HG03108 (cell line): ENCODE measurements around the gene ABHD12.
"Not testable (repeated sequence)": the region's sequence is repeated elsewhere in the genome, so short reads cannot be mapped to it uniquely, and the experiment has no call there.

ENCODE experiments used
- ATAC-seq: cut with Tn5 transposase; IDR thresholded peaks from one replicate; pipeline ENCODE4 v1.9.1; 2021; ENCODE audit warnings: moderate library complexity; ENCODE audit not compliant: unreplicated experiment

The ABHD12 gene

DNA sequence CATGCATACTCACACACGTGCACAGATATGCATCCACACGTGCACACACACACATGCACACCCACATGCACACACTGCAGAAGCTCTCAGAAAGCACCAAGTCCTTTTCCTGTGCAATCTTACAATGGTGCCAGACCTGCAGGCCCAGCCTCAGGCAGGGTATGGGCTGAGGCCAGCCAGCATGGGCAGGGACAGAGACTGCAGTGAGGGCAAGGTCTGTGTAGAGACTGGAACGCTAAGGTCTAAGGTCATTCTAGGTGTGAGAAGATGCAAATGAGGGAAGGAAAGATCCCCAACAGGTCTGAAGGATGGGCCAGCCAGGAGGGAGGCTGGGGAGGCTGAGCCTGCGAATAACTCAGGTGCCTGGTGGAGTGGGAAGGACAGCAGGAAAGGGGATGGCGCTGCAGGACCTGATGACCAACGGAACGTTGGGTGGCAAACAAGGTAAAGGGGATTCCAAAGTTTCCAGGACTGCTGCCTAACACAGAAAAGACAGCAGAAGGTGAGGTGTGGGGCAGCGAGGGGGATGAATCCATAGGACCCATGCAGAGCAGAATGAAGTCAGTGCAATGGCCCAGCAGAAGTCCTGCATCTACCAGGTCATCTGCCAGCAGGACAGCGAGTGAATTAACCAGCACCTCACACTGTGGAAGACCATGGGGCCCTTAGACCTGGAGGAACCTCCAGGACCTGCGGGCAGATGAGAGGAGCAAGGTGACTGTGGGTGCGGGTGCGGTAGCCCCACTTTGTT lies 67.0 kb downstream of the ABHD12 start:
- ATAC-seq, result no peak

DNA sequence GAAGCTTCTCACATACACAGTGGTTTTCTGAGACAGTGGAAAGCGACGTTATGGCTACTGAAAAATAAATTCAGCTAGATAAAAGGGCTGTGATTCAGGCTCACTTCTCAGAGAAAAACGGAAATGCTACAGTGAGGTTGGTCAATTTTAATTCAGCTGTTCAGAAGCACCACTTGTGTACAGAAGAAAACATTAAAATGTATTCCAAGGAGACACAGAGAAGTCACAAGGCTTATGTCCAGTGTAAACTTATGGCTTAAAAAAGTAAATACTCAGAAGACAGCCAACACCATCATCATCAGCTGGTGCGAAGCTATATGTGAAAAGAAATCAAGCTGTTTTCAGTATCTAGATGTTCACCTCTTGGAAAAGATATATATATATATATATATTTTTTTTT lies 68.6 kb downstream of the ABHD12 start:
- no peak for ATAC-seq

DNA sequence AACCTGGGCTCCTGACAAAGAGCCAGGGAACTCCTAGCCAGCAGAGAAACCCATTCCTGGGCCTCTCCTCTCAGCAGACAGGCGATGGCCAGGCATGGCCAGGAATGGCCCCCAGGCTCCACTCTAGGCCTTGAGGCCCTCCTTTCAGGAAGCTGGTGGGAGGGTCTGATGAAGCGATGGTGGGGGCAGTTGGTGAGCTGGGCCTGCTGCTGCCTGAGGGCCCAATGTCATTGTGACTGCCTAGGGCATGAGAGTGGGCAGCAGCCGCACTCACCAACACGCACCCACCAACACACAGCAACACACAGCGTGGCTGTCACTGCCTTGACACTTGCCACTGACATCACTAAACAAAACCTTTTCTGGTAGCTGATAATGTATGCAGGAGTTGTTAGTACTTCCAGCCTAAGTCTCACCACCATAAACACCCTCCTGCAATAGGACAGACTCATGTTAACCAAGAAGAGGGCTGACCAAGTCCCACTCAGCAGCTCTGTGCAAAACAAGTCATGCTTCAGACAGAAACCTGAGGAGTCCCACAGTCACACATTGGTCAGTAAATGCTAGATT lies 69.3 kb downstream of the ABHD12 start:
- no peak for ATAC-seq

DNA sequence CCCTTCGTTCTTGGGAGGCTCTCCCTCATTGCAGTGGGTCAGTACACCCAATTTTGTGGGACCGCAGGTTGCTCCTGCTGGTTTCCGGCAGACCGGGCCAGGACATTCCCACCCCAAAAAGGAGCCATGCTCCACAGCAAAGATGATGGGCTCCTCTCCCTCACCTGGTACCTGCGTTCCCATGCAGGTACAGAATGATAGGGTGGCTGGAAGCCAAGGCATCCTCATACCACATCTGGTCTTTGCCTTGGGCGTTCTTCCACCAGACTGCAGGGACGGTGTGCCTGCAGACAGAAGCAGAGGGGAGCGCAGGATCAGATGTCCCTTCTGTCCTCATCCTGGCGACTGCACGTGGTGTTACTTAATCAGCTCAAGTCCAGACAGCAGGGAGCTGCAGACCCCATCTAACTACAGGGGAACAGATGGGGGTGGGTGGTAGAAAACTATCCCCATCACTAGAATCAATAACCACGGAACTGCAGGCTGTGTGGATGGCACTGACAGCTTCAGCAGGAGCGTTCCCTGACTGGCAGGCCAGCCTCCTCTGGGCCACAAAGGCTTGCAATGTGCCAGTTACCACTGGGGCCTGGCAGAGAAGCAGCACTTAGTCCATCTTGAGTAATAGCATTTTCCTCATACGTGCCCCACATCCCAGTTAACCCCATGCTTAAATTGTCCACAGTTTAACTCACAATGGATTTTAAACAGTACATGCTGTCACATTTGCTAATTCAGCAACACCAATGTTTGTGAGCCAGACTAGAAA lies 70.4 kb downstream of the ABHD12 start:
- ATAC-seq, result no peak

DNA sequence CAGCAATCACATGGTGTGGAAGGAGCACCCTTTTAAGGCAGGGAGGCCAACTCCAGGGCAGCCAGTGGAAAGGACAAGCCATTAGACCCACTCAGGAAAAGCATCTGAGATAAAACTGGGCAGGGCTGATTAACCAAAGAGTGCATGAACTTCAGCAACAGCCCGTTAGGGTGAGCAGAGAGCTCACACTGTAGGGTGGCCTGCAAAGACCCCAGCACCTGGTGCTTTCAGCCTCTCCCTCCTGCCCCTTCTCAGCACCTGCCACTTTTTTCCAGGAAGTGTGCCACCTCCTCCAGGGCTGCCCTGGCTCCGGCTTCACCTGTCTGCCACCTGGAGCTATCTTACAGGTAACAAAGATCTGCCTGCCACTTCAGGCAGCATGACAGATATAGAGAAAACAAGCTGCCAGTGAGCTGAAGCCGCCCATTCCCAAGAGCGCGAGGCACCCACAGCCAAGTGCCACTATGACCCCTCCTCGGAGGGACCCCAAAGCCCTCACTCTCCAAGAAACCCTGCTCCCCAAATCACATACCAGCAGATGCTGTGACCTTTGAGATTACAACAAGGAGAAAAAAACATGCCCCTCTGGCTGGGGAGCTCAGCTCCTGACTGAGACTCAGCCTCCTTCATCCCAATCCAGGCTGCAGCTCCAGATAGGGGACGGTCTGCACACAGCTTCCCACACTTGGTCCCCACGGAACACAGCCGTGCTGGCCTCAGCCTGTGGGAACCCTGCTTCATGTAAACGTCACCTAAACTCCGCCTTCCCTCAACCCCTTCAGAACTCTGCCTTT lies 71.2 kb downstream of the ABHD12 start:
- no peak for ATAC-seq

DNA sequence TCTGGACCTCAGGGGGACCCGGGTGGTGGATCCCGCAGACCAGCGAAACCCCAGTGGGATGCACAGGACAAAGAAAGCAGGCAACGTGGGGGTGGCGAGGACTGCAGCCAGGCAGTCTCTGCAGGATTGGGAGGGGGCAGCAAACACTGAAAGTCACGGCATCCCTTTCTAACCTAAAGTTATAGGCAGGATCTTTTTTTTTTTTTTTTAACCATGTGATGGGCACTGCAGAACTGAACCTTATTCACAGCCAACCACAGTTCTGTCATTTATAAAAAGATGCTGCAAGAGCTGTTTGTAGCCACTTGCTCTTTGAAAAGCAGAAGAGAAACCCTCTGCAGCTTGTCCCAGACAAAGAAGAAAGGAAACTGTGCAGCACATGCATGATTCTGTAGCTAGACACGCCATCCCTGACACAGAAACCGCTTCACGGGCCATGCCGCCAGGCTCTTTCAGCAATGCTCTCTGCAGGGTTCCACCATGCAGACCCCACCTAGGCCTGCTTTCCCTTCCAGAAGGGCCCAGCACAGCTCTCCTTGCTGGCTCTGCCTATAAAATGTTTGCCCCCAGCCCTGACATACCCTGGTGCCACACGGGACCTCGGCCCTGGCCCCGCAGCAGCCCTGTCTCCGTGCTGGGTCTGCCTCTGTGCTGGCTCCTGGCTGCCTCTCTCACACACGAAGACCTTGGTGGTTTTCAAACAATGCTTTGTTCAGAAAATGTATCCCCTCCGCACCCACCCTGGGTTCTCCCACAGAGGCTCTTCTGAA lies 72.0 kb downstream of the ABHD12 start:
- ATAC-seq, result peak; percentile 92

DNA sequence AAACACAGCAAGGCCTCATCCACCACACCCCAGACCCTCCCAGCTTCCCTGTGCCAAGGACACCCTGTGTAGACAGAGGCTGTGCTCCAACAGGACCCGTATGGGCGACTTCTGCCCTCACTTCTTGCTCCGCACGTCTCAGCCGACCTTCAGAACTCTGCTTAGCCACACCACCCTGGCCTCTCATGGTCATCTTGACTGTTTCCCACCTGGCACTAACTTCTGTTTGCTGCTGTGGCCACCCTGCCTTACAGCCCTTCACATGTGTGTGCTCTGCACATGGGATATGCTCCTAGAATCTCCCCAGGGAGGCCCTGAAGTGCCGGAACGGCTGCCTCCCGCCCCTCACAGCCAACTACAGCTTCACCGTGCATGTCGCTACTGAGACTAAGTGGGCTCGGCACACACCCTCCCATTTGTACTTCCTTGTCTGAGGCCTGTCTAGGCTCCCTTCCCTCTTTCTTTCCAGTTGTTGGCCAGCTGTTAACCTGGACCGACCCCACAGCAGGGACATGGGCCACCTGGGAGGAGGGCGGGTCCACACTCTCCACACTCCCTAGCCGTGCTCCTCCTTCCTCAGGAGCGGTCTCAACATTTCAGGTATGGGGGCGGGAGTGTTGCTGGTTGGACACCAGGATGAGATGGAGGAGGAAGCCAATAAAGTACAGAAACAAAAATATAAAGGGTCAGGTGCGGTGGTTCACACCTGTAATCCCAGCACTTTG lies 73.1 kb downstream of the ABHD12 start:
- no peak for ATAC-seq

DNA sequence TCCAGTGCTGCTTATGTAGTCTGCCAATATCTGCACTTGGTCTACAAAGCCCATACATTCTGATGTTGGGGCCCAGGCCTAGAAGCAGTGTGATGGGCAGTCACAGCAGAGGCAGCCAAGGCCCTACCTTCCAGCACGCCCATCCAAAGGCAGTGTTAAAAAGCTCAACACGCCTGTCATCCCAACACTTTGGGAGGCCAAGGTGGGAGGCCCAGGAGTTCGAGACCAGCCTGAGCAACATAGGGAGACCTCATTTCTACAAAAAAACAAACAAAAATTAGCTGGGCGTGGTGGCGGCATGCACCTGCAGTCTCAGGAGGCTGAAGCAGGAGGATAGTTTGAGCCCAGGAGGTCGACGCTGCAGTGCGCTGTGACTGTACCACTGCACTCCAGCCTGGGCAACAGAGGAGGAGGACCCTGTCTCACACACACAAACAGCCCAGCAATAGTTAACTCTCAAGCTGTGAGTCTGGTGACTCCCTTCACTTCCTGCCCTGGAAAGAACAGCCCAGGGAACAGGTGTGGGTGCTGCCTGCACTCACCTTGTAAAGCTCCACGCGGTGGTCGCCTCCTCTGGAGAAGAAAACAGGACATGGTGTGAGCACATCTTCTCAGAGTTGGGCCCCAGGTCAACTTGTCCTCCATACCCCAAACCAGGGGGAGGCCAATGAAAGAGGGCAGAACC lies 74.0 kb downstream of the ABHD12 start:
- ATAC-seq, result no peak

DNA sequence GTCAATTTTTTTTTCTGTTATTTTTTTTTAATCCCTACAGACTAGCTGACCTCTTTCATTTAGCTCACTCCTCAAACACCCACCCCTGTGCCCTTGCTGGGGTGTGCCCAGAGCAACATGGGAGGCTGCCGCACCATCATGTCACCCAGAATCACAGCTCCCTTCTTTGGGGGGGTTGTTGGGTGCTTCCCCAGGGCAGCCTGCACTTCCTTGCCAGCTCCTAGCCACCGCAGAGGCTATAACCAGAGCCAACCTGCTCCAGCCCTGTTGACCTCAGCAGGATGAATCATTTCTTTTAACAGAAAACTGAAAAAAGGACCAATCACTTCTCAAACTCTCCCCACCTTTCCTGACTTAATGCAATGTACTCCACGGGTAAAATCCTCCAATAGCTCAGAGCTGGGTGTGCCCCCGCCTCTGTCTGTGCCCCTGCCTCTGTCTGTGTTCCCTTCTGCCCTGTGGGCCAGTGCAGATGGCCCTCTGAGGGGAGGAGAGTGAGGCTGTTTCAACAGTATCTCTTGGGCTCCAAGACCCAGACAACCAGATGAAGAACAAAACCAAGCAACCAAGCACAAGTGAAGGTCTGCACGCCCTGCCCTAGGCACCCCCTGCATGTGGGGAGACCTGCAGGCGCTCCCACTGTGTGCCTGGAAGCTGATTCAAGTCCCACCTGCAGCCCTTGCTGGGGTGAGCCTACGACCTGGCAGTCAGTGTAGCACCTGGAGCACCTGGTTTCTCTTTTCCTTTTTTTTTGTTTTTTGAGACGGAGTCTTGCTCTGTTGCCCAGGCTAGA lies 75.0 kb downstream of the ABHD12 start:
- no peak for ATAC-seq

DNA sequence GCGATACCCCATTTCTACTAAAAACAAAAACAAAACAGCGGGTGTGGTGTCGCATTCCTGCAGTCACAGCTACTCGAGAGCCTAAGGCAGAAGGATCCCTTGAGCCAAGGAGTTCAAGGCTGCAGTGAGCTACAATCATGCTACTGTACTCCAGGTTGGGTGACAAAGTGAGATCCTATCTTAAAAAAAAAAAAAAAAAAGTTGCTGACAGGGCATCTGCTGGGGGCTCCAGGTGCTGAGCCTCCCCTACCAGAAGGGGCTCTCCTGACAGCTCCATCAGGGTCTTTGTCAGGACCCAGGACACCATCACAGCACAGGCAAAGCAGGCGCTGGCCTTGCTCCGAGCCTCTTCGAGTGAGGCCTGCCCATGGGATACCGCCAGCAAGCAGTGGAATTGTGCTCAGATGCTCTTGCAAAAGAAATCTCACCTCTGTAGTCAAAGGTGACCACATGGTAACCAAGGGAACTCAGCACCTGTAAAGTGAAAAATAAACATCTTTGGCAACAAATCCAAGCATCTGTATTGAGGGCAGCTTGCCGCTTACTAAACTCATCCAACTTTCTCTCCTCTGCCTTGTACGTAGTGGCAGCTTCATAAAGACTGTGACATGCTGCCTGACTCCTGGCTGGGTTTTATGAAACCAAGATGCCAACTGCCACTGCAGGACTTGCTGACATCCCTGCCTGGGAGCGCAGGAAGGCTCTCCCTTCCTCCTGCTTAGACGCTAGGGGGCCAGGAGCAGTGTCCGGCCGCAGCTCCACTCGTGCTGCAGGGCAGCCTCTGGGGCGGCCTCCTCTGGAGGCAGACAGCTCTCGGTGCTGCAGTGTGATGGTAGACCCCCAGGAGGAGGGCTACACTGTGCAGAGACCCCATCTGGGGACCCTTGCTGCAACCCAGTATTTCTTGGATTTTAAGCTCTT lies 75.9 kb downstream of the ABHD12 start:
- ATAC-seq, result no peak

DNA sequence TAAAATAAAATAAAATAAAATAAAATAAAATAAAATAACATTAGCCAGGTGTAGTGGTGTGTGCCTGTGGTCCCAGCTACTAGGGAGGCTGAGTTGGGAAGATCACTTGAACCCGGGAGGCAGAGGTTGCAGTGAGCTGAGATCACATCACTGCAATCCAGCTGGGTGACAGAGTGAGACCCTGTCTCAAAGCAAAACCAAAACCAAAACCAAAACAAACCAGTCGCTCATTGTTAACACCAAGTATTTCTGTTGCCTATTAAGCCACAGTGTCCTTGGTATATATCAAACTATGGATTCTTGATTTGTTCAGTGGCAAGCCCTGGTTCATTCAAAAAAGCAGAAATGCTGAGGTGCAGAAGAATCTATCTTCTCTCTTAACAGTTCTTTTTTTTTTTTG lies 77.0 kb downstream of the ABHD12 start:
- no peak for ATAC-seq

DNA sequence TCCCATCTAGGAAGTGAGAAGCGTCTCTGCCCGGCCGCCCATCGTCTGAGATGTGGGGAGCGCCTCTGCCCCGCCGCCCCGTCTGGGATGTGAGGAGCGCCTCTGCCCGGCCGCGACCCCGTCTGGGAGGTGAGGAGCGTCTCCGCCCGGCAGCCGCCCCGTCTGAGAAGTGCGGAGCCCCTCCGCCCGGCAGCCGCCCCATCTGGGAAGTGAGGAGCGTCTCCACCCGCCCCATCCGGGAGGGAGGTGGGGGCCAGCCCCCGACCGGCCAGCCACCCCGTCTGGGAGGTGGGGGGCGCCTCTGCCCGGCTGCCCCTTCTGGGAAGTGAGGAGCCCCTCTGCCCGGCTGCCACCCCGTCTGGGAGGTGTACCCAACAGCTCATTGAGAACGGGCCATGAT lies 77.9 kb downstream of the ABHD12 start:
- ATAC-seq, result not testable (repeated sequence)

DNA sequence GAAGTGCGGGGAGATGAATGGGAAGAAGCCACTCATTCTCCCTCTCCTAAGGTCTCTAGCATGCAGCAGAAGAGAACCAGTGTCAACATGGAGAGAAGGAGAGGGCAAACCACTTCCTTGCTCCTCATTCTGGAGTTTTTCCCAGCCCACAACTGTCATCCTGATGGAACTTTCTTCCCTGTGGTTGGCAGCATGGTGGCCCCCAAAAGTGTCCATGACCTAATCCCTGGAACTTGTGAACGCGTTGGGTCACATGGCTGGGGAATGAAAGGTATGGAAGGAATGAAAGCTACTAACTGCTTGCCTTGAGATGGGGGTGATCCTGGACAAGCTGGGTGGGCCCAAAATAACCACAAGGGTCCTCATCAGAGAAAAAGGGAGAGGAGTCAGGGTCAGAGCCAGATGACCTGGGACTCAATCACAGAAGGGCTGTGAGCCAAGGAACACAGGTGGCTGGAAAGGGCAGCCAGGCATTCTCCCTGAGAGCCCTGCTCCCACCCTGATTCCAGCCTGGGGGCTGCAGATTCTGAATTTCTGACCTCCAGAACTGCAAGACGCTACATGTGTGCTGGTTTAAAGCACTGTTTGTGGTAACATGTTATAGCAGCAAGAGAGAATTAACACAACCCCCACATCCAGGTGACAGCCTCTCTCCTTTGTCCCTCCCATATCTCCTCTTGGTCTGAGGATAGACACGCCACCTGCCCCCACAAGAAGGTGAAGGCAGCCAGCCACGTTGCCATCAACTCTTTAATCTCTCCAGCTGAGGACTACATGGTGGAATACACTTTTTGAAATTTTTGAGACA lies 79.5 kb downstream of the ABHD12 start:
- no peak for ATAC-seq

DNA sequence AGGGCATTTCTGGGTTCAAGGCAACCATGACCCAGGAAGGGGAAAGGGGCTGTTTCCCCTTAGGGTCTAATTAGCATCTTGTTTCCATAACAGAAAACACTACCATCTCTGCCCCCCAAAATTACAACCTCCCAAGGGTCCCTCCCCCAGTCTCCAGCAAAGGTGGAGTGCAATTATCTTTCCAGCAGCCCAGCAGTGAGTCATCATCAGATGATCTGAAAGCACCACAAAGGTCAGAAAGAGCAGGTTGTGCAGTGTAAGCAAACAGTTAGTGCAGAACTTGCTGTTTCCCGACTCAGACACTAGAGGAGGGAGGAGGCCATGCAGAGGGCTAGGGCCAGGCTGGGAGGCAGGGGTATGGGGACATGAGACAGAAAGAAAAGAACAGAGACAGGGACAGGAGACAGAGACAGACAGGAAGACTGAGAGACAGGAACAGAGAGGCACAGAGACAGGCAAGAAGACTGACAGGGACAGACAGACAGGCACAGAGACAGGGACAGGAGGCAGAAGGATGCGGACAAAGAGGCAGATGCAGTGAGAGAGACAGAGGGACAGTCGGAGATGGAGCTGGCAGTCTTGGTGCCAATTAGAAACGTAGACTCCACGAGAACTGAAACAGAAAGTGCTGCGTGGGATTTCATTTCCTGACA lies 80.2 kb downstream of the ABHD12 start:
- ATAC-seq, result peak; percentile 94

DNA sequence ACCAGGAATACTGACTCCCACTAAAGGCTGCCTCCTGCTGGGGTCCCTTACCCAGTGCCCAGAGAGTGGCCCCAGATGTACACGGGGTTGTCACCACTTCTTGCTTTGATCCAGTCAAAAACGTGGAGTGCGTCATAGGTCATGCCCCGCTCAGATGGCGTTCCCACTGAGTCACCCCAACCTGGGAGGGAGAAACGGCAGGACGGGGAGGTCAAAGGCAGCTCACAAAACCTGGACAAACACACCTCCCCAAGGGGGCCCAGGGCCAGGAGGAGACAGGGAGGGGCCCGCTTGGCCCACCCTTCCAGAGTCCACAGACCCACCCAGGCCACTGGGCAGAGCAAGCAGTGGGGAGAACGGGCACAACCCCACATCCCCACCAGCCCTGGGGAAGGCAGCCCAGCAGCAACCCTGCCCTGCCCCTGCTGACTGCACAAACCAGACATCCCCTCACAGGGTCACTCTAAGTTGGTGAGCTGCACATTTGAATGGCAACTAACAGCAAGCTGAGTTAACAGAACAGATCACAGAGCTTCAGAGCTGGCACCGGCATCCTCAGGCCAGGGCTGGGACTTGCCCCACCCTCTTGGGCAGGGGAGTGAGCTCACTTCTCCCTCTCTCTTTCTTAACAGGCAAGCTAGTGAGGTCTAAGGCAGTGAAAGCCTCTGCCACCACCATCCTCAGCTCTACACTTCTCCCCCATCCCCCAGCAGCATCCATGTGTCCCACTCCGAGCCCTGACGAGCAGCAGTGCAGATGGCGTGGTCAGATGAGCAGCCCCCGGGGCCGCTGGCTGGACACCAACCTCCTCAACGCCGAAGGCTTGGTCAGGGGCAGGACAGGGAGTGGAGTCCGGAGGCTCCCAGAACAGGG lies 81.0 kb downstream of the ABHD12 start:
- no peak for ATAC-seq
